DLD1 (cell line): ENCODE data around the gene VARS2.
"Not testable (repeated sequence)": the region's sequence is repeated elsewhere in the genome, so short reads cannot be mapped to it uniquely, and the experiment has no call there.

Source experiments
- in situ Hi-C: cut with HindIII; loops from 2 replicates; pipeline ENCODE4 v1.10.0; 2017; ENCODE audit warnings: low sequenced_read_pairs

VARS2 gene

GRCh38 chr6:30914076-30914853 lies at the start of gene VARS2:
VARS2 (plus strand) TSS chr6:30914238; CDS start chr6:30914837, 599 bp downstream.
- in situ Hi-C loops, result no loop called here

DNA sequence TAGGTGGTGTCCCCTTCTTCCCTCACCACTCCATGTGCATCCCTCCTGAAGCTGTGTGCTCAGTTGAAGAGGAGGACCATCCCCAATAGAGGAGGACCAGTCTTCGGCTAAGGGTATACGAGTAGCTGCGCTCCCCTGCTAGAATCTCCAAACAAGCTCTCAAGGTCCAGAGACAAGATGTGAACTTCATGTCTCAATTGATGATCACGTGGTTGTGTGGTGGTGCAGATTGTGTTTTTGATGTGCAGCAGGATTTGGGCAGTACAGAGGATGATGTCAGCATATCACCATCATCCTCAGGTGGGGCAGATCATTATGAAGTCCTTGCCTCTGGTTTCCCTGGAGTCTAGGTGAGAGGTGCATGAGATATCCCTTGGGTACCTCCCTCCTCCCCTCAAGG lies 49.7 kb upstream of the VARS2 start:
- in situ Hi-C loops, result no loop called here

DNA sequence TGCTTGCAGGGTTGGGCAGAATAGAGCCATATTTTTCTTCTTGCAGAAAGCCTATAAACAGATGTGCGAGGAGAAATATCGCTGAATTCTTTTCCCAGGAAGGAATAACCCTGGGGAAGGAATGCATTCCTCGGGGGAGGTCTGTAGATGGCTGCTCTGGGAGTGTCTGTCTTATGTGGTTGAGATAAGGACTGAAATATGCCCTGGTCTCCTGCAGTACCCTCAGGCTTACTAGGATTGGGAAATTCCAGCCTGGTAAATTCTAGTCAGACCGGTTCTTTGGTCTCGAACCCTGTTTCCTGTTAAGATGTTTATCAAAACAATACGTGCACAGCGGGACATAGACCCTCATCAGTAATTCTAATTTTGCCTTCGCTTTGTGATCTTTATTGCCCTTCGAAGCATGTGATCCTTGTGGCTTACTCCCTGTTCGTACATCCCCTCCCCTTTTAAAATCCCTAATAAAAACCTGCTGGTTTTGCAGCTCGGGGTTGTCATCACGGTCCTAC lies 44.7 kb upstream of the VARS2 start:
- in situ Hi-C loops, result not testable (repeated sequence)

- in situ Hi-C loops, result no loop called here
Observed at GRCh38 chr6:30870546-30870945, 43.5 kb upstream of the VARS2 start.

DNA sequence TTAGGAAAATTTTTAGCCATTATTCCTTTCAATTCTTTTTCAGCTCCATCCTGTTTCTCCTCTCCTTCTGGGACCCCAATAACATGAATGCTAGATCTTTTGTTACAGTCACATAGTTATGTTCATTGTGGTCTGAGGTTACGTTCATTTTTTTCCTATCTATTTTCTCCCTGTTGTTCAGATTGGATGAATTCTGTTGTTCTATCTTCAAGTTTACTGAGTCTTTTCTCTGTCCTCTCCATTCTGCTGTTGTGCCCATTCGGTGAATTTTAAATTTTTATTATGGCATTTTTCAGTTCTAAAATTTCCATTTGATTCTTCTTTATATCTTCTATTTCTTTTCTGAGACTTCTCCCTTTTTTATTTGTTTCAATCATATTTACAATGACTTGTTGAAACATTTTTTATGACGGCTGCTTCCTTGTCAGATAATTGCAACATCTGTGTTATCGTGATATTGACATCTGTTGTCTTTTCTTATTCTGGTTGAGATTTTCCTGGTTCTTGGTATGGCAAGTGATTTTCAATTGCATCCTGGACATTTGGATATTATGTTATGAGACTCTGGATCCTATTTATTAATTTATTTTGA lies 42.4 kb upstream of the VARS2 start:
- in situ Hi-C loops, result no loop called here

DNA sequence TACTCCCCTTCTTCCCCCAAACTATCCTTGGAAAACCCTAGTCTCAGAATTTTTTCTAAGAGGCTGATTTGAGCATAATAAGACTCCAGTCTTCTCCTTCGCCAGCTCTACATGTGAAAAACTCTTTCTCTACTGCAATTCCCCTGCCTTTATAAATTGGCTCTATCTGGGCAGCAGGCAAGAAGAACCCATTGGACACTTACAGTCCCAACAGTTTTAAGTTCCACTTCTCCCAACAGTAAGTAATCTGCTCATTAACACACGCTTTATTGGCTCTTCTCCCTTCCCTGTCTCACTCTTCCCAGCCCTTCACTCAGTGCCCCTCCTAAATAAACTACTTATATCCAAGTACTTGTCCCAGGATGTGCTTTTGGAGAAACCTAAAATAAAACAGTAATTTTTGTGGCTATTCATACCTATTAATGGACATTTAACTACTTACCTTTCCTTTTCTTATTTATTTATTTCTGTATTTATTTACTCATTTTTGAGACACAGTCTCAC lies 40.8 kb upstream of the VARS2 start:
- in situ Hi-C loops, result no loop called here

DNA sequence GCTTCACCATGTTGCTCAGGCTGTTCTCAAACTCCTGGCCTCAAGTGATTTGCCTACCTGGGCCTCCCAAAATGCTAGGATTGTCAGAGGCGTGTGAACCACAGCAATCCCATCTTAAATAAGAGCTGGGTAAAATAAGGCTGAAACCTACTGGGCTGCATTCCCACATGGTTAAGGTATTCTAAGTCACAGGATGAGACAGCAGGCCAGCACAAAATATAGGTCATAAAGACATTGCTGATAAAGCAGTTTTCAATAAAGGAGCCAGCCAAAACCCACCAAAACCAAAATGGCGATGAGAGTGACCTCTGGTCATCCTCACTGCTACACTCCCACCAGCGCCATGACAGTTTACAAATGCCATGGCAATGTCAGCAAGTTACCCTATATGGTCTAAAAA lies 40.2 kb upstream of the VARS2 start:
- in situ Hi-C loops, result not testable (repeated sequence)

GRCh38 chr6:30875244-30876038 lies 38.6 kb upstream of the VARS2 start:
- in situ Hi-C loops, result loop anchor here (25.0 kb wide), 1 partner anchor 138 kb away; the partner anchor contains the start of genes FLOT1 and IER3

DNA sequence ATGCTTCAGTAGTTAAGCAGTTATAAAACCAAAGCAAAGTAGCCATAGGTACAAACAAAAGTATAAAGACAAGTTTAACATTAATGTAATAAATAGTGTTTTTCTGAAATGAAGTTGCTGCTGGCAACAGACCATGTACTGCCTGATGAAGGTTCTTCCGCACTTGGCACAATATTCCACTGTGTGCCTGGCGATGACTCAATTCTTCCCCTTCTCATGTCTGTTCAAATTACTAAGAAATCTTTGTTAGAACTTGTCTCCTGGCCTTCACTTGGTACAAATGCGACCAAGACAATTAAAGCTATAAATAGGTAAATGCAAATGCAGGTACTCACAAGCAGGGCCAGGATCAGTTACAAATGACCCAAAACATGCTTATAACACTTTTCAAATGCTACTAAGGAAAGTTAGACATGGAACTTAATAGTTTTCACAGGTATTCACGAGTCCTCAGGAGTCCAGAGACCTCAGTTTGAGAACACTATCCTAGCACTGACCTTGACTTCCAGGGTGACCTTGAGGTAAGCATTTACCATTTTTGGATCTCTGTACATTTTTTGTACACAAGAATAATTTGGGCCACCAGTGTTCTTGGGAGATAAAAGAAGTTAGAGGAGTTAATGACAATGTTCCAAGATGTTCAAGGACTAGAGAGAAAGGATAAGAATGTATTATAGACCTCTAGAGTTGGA lies 37.9 kb upstream of the VARS2 start:
- in situ Hi-C loops, result loop anchor here (25.0 kb wide), 1 partner anchor 139 kb away; the partner anchor contains the start of genes FLOT1 and IER3

- in situ Hi-C loops, result loop anchor here (25.0 kb wide), 1 partner anchor 140 kb away; the partner anchor contains the start of genes FLOT1 and IER3
Observed at GRCh38 chr6:30877419-30878262, 36.4 kb upstream of the VARS2 start.

GRCh38 chr6:30879684-30880427 lies 34.2 kb upstream of the VARS2 start:
- in situ Hi-C loops, result loop anchor here (25.0 kb wide), 1 partner anchor 143 kb away; the partner anchor contains the start of genes FLOT1 and IER3

- in situ Hi-C loops, result loop anchor here (25.0 kb wide), 1 partner anchor 143 kb away; the partner anchor contains the start of genes FLOT1 and IER3
Observed at GRCh38 chr6:30880698-30881252, 33.3 kb upstream of the VARS2 start.

DNA sequence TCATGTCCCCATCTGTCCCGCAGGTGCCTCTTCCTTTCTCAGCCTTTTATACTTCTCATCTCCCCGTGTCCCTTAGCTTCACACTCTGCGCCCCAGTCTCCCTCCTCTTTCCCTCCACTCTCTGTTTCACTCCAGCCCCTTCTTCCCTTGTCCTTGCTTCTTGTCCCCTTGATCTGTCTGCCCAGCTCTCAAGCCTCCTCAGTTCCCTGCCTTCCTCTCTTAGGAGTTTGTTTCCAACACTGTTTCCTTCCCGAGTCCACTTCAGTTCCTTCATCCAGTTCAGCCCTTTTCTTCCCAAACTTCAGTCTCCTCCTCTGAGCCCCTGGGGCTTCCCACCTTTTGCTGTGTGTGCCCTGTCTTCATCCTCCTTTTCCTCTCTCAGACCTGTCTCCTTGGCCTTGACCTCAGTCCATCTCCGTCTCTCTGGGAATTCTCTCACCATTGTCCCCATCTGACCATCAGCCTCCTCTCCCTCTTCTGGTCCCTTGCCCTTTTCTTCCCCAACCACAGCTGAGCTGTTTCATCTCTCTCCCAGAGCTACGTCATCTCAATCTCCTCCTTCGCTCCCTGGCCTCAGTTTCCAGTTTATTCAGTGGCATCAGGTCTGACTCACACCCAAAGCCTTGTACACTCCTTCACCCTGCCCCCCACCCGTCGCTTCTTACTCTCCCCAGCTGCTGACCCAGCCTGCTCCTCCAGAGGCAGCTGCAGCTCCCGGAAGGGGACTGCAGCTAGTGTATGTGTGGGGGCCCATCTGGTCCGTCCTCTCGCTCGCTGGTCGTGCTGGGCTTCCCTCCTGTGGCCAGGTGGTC lies 32.4 kb upstream of the VARS2 start:
- in situ Hi-C loops, result loop anchor here (25.0 kb wide), 1 partner anchor 144 kb away; the partner anchor contains the start of genes FLOT1 and IER3

- in situ Hi-C loops, result loop anchor here (25.0 kb wide), 1 partner anchor 145 kb away; the partner anchor contains the start of genes FLOT1 and IER3
Observed at GRCh38 chr6:30882204-30882758, 31.8 kb upstream of the VARS2 start.

DNA sequence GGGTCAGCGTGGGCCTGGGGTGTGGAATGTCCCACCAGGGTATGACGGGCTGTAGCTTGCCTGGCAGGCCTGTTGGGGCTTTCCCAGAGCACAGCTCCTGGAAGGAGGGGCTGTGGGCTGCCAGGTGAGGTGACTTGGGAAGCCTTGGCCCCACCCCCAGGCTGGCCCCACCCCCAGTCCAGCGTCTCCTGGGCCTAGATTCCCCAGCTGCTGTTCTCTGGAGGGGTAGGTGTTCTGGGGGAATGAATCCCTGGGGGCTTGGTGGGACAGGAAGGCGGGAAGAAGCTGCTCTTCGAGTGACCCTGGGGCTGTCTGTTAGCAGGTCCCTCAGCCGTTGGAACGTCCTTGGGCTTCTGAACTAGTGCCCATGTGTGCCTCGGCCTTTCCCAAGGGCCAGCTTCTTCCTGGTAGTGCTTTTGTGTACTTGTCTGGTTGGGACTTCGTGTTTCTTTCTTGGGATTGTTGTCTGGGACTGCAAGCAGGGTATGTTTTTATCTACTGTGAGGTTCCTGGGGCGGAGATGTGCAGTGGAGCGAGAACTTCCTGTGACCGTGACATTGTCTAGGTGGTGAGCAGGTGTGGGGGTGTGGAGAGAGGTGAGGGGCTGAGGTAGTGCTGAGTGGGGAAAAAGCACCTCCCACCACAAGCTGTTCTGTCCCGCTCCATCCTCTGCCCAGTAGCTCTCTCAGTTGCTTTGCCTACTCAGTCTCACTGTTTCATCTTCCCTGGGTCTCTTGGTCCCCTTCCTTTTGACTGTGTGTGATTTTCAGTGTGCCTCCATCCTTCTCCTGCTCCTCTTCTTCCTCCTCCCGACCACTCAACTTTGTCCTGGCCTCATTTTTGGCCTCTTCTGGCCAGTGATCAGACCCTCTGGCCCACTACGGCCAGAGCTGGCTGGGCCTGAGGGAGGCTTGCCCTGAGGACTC lies 31.0 kb upstream of the VARS2 start:
- in situ Hi-C loops, result loop anchor here (25.0 kb wide), 1 partner anchor 146 kb away; the partner anchor contains the start of genes FLOT1 and IER3
